ENCODE results near the gene POLRMT. TPM values are rescaled to one million over a fixed set of nuclear protein-coding genes. Genes with fewer than 3 reads are reported as not detected.

Gene POLRMT
- total RNA-seq, 1 experiment from 2014 or later: 104 TPM

DNA sequence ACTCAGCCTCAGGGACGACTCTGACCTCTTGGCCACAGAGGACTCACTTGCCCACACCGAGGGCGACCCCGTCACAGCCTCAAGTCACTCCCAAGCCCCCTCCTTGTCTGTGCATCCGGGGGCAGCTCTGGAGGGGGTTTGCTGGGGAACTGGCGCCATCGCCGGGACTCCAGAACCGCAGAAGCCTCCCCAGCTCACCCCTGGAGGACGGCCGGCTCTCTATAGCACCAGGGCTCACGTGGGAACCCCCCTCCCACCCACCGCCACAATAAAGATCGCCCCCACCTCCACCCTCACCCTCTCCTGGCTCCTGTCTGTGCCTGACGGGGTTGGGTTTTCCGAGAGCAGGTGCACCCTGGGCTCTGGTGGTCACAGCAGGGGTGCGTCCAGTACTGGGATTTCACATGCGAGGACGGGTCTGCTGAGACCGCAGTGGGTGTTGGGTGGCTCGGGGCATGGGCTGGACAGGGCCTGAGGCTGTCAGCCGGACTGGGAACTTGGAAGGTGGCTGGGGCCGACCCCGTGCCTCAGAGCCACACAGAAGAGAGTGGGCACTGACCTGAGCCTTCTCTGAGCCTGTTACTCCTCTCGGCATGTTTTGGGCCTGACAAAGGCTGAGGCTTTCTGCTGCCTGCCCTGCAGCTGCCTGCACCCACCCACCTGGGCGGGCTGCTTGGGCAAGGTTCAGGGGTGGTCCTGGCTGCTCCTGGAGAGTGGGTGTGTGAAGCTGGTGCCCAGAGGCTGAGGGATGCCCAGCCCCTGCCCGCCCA, 50.0 kb downstream of the POLRMT start:
- Histone ChIP-seq H3K27me3 (ENCODE audit: insufficient read depth, low read length) (no peaks in the 10 kb centered on the region; the same call in 1 of the 2 replicates), H2BK120ac (ENCODE audit: low read depth, low read length, poor library complexity, severe bottlenecking) (no peak overlapping the region), H3K14ac (ENCODE audit: insufficient read depth, low read length) (no peak overlapping the region), H3K23me2 (ENCODE audit: insufficient read length, low read depth, low read length, poor library complexity, severe bottlenecking) (no peaks in the 10 kb centered on the region), H2BK12ac (ENCODE audit: insufficient read length, low read depth, low read length) (no peak overlapping the region), H2BK15ac (ENCODE audit: low read depth, low read length) (no peak overlapping the region), H4K8ac (replicated peaks; ENCODE audit: insufficient read length, low read depth, low read length) (no peak overlapping the region), H2BK20ac (ENCODE audit: low read depth, low read length, poor library complexity, severe bottlenecking) (no peak overlapping the region), H3K4me1 (ENCODE audit: insufficient read depth, low read length) (no peaks in the 10 kb centered on the region), H3K56ac (ENCODE audit: insufficient read length, low read depth, low read length) (no peak overlapping the region), H3K23ac (ENCODE audit: insufficient read length, low read depth, low read length) (no peak overlapping the region), H2AFZ (ENCODE audit: low read length) (no peak overlapping the region), H3K79me2 (ENCODE audit: insufficient read depth, low read length) (peaks cover under 1% of the 10 kb centered on the region; the same call in 1 of the 2 replicates), H3K4me2 (ENCODE audit: insufficient read depth, insufficient read length, low read length) (no peak overlapping the region), H3T11ph (ENCODE audit: low read length) (no peak overlapping the region), H2BK5ac (ENCODE audit: insufficient read length, low read length) (no peak overlapping the region), H2AK5ac (ENCODE audit: insufficient read length, low read length) (no peak overlapping the region), H3K9me3 (ENCODE audit: control insufficient read depth, low read depth, low read length) (no peaks in the 10 kb centered on the region), H3K18ac (ENCODE audit: insufficient read length, low read depth, low read length) (no peak overlapping the region), H3K4ac (ENCODE audit: low read depth, low read length) (no peak overlapping the region), H3K27ac (ENCODE audit: insufficient read length, low read depth, low read length) (no peak overlapping the region), H3K79me1 (ENCODE audit: insufficient read depth, low read depth, low read length, poor library complexity, severe bottlenecking) (peaks cover 3% of the 10 kb centered on the region), H4K20me1 (ENCODE audit: control insufficient read depth, insufficient read depth, insufficient read length) (no peaks in the 10 kb centered on the region), H3K9ac (ENCODE audit: extremely low read depth, insufficient read length, low read length) (no peak overlapping the region), H4K91ac (ENCODE audit: insufficient read length, low read depth, low read length) (no peak overlapping the region), H4K5ac (ENCODE audit: insufficient read length, low read depth, low read length) (no peak overlapping the region)
- Mint-ChIP-seq H3K36me3 (ENCODE audit: insufficient read depth in 1 of 3, low read depth in 3 of 3) (peaks cover under 1 to 22% (median 21%) of the 10 kb centered on the region in 3 experiments; a peak in 5 of 7 replicates), H3K27ac (peak overlapping the region in 1 of 3 experiments; percentile 86; a peak in 2 of 7 replicates), H3K27me3 (ENCODE audit: low read depth) (peaks cover 5% of the 10 kb centered on the region), H3K9me3 (no peaks in the 10 kb centered on the region), H3K4me1 (peaks cover 4 to 9% of the 10 kb centered on the region in 2 experiments), H3K4me3 (no peak overlapping the region)
- no peak for DNase-seq
- WGBS (ENCODE audit: extremely low coverage, insufficient read length, low lambda C conversion rate): no CpG with 5 or more reads among the region's 27 CpGs
- TF ChIP-seq, protein P1, sequence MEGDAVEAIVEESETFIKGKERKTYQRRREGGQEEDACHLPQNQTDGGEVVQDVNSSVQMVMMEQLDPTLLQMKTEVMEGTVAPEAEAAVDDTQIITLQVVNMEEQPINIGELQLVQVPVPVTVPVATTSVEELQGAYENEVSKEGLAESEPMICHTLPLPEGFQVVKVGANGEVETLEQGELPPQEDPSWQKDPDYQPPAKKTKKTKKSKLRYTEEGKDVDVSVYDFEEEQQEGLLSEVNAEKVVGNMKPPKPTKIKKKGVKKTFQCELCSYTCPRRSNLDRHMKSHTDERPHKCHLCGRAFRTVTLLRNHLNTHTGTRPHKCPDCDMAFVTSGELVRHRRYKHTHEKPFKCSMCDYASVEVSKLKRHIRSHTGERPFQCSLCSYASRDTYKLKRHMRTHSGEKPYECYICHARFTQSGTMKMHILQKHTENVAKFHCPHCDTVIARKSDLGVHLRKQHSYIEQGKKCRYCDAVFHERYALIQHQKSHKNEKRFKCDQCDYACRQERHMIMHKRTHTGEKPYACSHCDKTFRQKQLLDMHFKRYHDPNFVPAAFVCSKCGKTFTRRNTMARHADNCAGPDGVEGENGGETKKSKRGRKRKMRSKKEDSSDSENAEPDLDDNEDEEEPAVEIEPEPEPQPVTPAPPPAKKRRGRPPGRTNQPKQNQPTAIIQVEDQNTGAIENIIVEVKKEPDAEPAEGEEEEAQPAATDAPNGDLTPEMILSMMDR (conservative IDR thresholded peaks at IDR 0.05): no peak
